Head of caudate nucleus (tissue), 42 donors: Measurements from ENCODE around the gene STAT1.

Experiments used
- DNase-seq, 42 donors: peaks; one replicate each; pipeline versions ENCODE4 v3.0.0 to v3.0.0-alpha.2; 2020 to 2021; ENCODE audit warnings: mixed read lengths in 7 of 42
- intact Hi-C: fragments of 100-400 bp; cut with DNase I; formaldehyde crosslinking; loops from one replicate; pipeline ENCODE4 v1.15.0; 2022

The STAT1 gene

DNA sequence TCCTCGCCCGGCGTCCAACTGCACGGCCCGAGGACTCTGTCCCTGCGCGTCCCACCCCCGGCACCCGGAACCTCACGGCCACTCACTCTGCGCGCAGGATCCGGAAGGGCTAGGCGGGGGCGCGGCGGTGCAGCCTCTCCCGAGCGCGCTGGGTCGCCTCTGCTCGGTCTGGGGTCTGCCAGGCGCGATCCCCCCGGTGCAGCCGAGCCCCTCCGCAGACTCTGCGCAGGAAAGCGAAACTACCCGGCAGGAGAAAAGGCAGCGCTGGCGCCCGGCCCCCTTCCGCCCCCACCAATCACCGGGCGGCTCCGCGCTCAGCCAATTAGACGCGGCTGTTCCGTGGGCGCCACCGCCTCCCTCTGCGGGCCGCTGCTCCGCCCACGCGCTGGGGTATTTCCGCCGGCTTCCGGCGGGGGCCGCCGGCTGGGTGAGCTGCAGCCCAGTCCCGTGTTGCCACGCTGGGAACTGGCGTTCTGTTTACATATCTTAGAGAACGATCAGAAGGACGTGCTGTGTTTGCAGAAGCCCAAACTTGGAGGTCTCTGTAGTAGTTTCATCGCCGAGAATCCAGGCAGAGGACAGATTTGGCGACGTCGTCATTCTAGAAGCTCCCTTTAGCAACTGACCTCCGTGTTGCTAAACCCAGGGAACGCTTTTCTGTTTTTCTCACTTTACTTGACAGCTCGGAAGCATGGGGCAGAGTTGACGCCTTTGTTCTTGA, at the start of gene STAT1:
Gene STAT1, minus strand, starts transcription at position 240 of the 721 bp plus-strand sequence. CDS start 4,168 bp downstream, outside the sequence.
- intact Hi-C loops, result loop anchor here (2.0 to 5.0 kb wide), 2 partner anchors 133 to 367 kb away; partner anchors contain the start of genes GLS and NAB1

DNA sequence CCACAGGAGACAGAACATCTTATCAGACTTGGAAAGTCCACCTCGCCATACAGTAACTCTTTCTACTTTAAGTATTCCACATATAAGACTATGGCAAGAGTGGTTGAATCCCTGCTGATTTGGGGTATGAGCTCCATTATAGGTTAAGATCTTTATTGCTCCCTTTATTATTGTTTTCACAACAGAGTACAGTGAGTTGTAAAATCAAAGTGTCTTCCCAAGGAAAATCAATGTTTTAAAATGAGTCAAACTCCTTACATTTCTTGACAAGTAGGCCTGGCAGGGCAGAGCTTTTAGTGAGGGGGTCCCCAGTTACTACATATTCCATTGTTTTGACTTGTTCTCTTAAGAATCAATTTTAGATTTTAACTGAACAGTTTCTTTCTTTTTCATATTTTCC, 49.6 kb upstream of the STAT1 start:
- intact Hi-C loops, result no loop called here
- DNase-seq, result no peak

More for the DNA sequence above, at the start of gene STAT1:
- DNase-seq, result peak; percentile 79 to 97 (median 94)

DNA sequence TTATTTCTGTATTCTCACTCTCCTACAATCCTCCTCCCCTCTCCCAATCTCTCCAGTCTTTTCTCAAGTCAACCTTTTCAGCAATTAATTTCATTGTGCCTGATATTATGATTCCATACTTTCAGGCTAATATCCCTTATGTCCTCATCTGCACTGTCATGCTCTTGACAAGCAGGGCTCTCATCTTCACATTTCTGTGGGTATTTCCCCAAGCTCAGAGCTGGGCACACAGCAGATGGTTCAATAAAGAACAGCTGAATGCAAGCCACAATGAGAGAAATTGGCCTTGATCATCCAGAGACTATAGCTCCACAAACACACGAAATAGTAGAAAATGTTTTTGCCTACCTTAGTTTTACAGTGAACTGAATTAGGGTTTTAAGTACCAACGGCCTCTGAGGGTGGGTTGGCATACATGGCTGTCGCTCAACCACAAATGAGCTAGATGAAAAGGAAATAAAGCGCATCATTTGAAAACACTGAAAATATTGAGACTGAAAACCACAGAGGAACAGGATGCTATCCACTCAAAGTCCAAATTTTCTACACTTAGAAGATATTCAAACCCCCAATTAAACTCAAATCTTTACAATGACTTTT, 47.5 kb upstream of the STAT1 start:
- intact Hi-C loops, result no loop called here
- DNase-seq, result no peak

DNA sequence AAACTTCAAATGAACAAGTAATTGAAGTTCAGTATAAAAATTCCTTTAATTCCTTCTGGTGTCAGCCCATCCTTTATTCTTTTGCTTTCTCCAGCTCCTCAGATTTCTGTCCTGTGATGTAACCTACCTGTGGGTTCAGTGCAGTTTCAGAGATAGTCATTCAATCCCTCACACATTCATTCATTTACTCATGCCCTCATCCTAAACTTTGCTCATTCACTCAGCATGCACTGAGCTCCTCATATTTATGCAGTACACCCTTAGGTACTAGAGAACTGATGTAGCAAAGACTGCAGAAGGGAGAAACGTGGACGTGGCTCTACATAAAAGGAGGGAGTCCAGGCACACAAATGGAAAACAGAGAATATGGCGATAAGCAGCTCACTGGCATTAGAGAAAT, 45.3 kb upstream of the STAT1 start:
- intact Hi-C loops, result no loop called here
- DNase-seq, result no peak

DNA sequence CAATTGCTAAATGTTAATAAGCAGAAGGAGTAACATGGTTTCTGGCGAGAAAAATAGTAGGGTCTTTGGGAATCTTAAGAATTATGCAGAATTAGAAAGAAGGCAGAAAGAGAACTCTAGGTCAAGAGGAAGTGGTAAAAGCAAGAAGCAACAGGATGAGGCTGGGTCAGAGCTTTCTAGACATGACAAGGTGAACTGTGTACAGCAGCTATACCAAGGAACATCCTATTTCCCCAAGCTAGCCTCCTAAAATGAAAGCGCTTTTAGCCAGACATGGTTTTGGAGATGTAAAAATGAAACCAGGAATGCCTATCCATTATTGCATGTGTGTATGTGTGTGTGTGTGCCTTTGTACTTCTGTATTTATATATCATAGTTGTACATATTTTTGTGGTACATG, 42.3 kb upstream of the STAT1 start:
- DNase-seq, result no peak
- intact Hi-C loops, result no loop called here

DNA sequence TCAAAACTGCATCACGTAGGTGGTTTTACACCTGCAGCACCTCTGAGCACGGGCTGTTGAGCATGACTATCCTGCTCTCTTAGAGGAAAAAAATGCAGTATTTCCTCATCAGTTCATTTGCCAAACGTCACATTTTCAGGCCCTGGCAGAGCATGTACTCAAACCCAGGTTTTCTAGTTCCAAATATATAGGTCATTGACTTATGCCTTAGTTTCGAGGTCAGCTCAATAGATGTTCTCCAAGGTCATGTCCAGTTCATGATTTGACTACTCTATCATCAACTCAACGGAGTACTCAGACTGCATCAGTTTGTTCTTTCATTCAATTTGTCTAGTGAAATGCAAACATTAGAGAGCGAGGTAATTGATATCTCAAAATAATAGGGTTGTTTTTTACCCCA, 39.3 kb upstream of the STAT1 start:
- intact Hi-C loops, result no loop called here
- DNase-seq, result no peak

DNA sequence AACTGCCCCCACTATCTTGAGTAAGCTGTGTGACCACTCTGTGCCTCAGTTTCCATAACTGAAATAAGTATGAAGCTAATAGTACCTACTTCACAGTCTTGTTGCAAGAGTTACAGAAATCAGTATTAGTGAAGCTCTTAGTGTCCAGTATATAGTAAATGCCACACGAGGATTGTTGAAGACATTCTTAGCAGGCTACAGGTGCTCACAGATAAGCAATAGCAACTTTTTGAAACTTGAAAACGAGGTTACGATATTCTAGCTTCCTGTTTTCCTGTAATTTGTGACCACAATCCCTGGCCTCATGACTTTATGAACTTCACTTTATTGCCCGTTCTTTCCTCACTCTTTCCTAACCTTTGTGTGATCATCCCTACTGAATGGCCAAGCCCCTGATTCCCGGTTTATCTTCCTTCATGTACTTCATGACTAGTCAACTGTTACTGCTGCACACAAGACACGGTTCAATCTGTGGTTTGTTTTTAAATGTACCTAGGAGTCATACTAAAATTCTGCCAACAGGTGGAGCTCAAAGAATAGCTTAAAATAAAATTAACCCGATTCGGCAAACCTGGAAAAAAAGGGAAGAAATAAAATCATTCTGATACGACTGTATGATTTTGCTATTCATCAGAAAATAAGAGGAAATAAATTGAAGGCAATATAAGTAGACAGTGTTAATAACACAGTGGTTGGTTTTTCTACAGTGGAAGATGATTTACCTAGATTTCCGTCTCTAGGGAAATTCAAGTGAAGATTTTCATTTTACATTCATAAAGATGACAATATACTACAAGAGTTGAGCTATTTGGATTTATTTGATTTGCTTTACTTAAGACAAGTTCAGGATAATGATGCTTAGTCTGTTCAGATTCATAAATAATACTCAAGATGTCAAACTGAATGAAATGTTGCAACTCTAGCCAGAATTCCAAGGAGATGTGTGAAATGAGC, 38.1 kb upstream of the STAT1 start:
- intact Hi-C loops, result no loop called here
- DNase-seq, result peak in 1 of 42 donors; percentile 25

DNA sequence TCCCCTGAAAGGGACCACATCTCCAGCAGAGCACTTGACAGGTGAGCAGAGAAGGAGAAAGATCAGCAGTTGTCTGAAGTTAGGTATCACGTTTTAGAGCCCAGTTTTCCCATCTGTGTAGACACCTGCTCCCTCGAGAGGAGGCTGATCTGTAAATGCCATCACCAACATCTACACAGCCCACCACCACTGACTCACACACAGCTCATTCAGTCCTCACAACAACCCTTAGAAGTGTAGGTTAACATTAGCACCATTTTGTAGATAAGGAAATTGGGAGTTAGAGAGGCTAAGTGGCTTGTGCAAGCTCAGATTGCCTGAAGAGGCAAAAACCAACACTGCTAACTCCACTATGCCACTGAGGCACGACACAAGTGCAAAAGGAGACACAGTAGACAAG, 37.2 kb upstream of the STAT1 start:
- DNase-seq, result no peak
- intact Hi-C loops, result no loop called here

DNA sequence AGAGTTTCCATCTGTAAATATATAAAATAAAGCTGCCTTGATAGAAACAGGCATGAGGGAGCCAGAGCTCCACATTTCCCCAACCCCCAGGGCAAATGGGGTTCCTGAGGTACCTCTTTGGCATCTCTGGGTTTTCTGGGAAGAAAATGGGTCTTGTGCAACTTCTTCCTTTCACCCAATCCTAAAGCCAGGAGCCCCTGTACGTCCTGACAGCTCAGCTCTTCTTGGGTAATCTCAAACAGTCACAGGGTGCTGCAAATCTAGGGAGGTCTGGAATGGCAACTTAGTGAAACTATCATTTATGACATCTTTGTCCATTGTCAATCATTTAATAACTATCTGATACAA, 36.6 kb upstream of the STAT1 start:
- intact Hi-C loops, result no loop called here
- DNase-seq, result no peak

DNA sequence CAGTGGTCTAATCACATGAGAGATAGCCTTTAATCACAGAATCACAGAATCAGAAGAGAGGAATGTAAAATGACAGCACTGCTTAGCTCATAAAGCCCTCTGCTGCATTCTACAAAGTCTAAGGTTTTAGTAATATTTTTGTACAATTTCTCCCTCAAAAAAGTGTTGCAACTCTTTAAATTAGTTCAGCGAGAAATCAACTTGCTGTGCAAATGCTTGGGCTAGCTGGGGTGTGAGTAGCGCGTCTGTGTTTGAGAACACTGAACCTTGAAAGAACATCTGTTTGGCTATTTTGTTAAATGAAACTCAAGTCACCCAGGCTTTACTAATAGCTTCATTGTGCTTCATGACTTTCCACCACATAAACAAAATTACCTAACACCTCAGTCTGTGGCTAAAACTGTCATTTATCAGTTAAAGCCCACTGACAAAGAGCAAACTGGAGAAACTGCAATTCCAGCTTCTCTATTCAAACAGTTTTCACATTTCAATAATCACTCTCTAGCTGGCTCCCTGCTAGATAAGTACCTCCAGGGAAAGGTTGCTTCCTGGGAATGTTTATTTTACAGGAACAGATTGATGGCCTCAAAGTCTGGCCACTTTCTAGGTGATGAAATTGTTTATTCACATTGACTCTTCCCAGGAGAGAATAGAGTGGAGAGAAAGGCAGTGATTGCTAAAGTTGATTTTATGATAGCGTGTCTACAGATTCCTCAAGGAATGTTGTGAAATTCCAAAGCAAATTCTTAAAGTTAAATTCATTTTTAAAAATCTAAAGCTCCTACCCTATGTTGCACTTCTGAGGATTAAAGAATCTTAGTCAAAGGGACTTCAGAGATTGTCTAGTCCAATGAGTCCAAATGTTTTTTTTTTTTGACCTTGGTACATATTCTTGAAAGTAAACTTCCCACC, 36.0 kb upstream of the STAT1 start:
- no peak for DNase-seq
- intact Hi-C loops, result no loop called here

DNA sequence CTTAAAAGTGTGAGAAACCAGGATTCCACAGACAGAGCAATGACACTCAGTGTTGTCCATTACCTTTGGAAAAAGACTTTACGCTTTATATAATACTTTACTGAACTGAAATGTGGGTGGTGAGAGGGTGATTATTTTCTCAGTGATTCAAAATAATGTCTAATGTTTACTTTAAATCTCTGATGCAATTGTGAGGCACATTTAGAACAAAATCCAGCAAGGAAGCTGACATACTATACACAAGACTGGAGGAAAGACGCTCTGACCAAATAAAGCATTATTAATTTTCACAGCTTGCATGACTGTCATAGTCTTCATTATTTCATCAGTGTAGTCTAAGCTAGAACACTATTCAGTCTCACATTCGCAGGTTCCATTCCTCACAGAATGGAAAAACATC, 34.1 kb upstream of the STAT1 start:
- intact Hi-C loops, result no loop called here
- DNase-seq, result no peak

DNA sequence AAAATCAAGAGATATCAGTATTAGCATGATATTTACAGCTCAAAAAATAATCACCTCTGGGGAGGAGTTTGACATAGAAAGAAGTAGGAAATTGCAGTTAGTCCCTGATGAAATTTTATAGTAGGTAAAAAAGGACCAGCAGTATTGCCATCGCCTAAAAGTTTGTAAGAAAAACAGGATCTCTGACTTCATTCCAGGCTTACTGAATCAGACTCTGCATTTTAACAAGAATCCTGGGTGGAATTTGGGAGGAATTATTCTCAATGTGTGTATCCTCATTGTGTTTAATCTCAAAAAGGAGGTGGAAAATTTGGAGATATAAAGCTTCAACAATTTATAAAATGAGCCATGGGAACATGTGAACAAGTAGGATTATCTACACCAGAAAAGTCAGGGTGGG, 31.2 kb upstream of the STAT1 start:
- DNase-seq, result no peak
- intact Hi-C loops, result no loop called here

DNA sequence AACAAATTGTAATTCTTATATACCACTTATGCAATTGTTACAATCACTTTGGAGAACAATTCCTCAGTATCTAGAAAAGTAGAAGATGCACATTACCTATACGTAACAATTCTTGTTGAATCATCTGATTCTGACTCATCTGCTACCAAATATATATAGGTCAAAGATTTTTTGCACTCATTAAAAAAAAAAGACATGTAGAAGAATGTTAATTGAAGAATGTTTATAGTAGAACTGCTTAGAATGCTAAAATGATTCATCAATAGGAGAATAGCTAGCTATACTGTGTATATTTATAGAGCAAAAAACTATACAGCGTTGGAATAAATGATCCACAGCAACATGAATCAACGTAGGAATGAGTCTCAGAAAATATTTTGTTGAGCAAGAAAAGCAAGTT, 29.5 kb upstream of the STAT1 start:
- intact Hi-C loops, result no loop called here
- no peak for DNase-seq

DNA sequence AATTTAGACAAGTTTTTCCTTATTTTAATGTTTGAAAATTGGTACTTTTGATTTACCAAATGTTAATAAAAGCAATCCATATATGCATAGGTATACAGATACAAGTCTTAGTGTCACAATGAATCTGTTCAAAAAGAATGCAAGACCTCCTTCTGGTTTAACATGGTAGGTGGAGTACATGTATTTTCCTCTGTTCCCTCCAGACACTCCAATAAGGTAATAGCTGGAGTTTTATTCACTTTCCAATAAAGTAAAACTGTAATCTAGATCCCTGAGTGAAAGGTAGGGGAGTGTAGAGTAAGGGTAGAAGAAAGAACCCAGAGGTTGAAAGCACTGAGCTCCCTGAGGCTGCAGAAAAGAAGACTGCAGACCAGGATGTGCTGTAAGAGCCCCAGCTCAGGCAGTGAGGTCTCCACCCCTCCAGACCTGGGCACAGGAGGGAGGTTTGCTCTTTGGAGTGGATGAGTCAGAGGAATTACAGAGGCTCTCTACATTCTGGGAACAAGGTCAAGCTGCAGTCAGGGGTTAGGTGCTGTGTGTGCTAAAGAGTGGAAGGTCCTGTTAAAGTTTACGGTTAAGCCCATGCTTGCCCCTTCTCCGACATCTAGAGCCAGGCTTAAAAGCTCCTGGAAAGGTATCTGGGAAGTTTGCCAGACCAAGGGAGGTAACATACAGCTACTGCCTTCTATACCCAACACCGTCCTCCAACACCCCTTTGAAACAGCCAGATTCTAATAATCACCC, 27.6 kb upstream of the STAT1 start:
- DNase-seq, result no peak
- intact Hi-C loops, result no loop called here

DNA sequence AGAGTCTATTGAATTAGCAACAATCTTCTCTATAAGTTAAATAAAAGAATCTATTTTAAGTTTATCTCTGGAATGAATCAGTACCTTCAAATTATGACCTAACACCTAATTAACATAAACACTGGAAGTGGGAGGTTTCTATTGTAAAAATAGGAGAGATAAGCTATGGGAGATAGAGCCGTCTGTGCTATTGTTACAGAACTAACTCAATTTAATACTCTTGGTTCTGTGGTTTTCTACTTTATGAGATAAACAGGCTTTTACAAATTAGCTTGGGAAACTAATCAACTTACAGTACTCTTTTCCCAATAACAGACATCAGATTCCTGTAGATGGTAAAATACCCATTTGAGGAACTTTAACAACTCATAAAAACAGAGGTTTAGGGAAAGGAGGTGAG, 25.6 kb upstream of the STAT1 start:
- DNase-seq, result no peak
- intact Hi-C loops, result no loop called here

DNA sequence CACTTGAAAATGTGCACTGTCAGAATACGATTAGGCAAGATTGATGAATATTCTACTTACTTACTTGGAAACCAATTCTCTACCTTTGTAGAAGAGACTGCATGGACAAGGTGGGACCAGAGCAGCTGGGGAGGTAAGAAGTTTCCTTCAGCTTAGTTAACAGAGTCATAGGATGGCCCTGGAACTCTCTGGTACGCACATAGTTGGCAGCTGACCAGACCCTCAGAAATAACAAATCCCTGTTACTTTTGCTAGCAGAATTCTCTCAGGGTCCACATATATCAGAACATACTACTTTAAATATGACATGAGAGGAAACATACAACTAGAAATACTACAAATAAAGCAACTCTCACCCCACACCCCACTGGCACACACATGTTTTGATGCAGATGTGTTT, 24.8 kb upstream of the STAT1 start:
- intact Hi-C loops, result no loop called here
- no peak for DNase-seq

DNA sequence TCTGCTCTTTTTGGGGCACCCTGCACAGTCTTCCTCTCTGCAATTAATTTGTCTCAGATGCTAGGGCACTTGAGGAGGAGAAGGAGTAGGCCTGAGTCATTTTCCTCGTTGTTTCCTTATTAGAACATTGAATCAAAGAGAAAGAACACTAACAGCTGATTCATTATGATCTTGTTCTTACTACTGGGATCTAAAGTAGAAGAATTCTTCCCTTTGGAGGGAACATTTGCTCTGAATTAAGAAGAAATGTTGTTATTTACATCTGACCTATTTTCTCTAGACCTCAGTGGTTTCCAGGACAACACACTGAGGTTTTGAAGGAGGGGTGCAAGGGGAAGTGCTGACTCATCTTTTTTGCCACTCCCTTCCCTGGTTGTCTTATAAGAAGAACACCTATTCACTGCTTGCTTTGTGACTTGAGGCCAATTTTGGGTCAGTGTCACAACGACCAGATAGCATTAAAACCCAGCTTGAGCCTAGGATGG, 24.3 kb upstream of the STAT1 start:
- intact Hi-C loops, result no loop called here

DNA sequence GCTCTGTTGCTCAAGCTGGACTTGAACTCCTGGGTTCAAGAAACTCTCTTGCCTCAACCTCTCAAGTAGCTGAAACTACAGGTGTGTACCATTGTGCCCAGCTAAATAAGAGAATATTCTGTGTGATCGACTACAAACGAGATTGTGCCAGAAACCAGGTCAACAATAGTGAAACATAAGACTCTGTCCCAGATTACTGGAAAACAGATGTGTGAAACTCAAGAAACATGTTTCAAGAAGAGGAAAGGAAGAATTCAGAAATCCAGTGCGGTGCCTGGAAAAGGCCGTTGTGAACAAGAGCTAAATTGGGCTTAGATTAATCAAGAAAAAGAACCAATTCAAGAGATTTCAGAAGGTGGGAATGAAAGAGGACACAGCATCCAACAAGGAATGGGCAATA, 23.4 kb upstream of the STAT1 start:
- DNase-seq, result no peak
- intact Hi-C loops, result no loop called here

More for the DNA sequence above, 24.3 kb upstream of the STAT1 start:
- peak in 3 of 42 donors; percentile 22 to 63 (median 48) for DNase-seq
